CD14-positive monocyte (primary cell): ENCODE measurements around the gene CELF4. TPM values are rescaled to one million over a fixed set of nuclear protein-coding genes. Genes with fewer than 3 reads are reported as not detected.

Experiments used
- DNase-seq, 3 donors: peaks; one replicate each; pipeline ENCODE4 v3.0.0-alpha.2; 2011 to 2022
- H2AFZ ChIP-seq: 2 replicates; pipeline ENCODE4 v1.6.0; 2012; ENCODE audit warnings: mild to moderate bottlenecking, low read depth, low read length, inconsistent platforms; ENCODE audit not compliant: insufficient read depth, poor library complexity, severe bottlenecking
- H3K27ac ChIP-seq, 2 donors: 1 replicate in 1 of 2; 2 replicates in 1 of 2; pipeline ENCODE4 v1.5.1; 2012 to 2013; ENCODE audit warnings: low read length in 2 of 2, control low read depth in 1 of 2, inconsistent platforms in 1 of 2, low read depth in 1 of 2, mild to moderate bottlenecking in 1 of 2
- H3K27me3 ChIP-seq, 2 donors: one replicate each; pipeline versions ENCODE4 v1.6.0 to v1.6.1; 2011 to 2013; ENCODE audit warnings: low read length in 2 of 2; ENCODE audit not compliant: control insufficient read depth in 2 of 2, insufficient read depth in 2 of 2
- H3K36me3 ChIP-seq, 2 donors: replicated peaks in 1 of 2; 1 replicate in 1 of 2; 2 replicates in 1 of 2; pipeline versions ENCODE4 v1.5.1 to v1.6.1; 2012 to 2013; ENCODE audit warnings: low read length in 2 of 2, control low read depth in 1 of 2, inconsistent platforms in 1 of 2, mild to moderate bottlenecking in 1 of 2; ENCODE audit not compliant: insufficient read depth in 2 of 2, control insufficient read depth in 1 of 2
- H3K4me1 ChIP-seq, 2 donors: 1 replicate in 1 of 2; 2 replicates in 1 of 2; pipeline versions ENCODE4 v1.5.1 to v1.6.1; 2012 to 2013; ENCODE audit warnings: low read length in 2 of 2, control low read depth in 1 of 2, inconsistent platforms in 1 of 2, mild to moderate bottlenecking in 1 of 2, moderate library complexity in 1 of 2; ENCODE audit not compliant: insufficient read depth in 2 of 2, control insufficient read depth in 1 of 2
- H3K4me2 ChIP-seq: replicated peaks from 2 replicates; pipeline ENCODE3; 2012; ENCODE audit warnings: low read length, moderate library complexity, mild to moderate bottlenecking; ENCODE audit not compliant: poor library complexity, severe bottlenecking; ENCODE audit errors: extremely low read depth
- H3K4me3 ChIP-seq, 3 experiments: fragments of 200-600 bp in 1 of 3; sonication (generic) in 1 of 3; replicated peaks in 1 of 3; 1 replicate in 2 of 3; 2 replicates in 1 of 3; pipeline ENCODE4 v1.5.1; 2011 to 2013; ENCODE audit warnings: low read length in 3 of 3, mild to moderate bottlenecking in 3 of 3, control low read depth in 2 of 3, low read depth in 2 of 3, inconsistent platforms in 1 of 3, moderate library complexity in 1 of 3
- H3K79me2 ChIP-seq: 2 replicates; pipeline ENCODE4 v1.6.0; 2012; ENCODE audit warnings: mild to moderate bottlenecking, control low read depth, inconsistent platforms, low read length, moderate library complexity; ENCODE audit not compliant: insufficient read depth
- H3K9ac ChIP-seq: 2 replicates; pipeline ENCODE4 v1.6.0; 2017; ENCODE audit warnings: low read length, mild to moderate bottlenecking; ENCODE audit not compliant: insufficient read depth, poor library complexity, severe bottlenecking
- H3K9me3 ChIP-seq, 2 donors: replicated peaks in 1 of 2; 1 replicate in 1 of 2; 2 replicates in 1 of 2; pipeline versions ENCODE4 v1.5.1 to v1.6.1; 2012 to 2013; ENCODE audit warnings: low read length in 2 of 2, control low read depth in 1 of 2; ENCODE audit not compliant: control insufficient read depth in 1 of 2, insufficient read depth in 1 of 2
- H4K20me1 ChIP-seq: 2 replicates; pipeline ENCODE4 v1.6.0; 2012; ENCODE audit warnings: mild to moderate bottlenecking, low read length, control low read depth, moderate library complexity; ENCODE audit not compliant: insufficient read depth
- H3K27ac Mint-ChIP-seq, 7 donors: one replicate each; pipeline ENCODE4 v1.8.0; 2020; ENCODE audit warnings: mild to moderate bottlenecking in 7 of 7, mixed read lengths in 7 of 7, moderate library complexity in 6 of 7, inconsistent platforms in 2 of 7
- H3K27me3 Mint-ChIP-seq, 3 donors: one replicate each; pipeline ENCODE4 v1.8.0; 2021 to 2022; ENCODE audit warnings: low read depth in 3 of 3, mild to moderate bottlenecking in 3 of 3, mixed read lengths in 3 of 3, moderate library complexity in 3 of 3, inconsistent platforms in 1 of 3
- H3K36me3 Mint-ChIP-seq, 2 donors: one replicate each; pipeline ENCODE4 v1.8.0; 2020; ENCODE audit warnings: mixed read lengths in 2 of 2, inconsistent platforms in 1 of 2, mild to moderate bottlenecking in 1 of 2
- H3K4me1 Mint-ChIP-seq: one replicate; pipeline ENCODE4 v1.8.0; 2020; ENCODE audit warnings: mild to moderate bottlenecking, mixed read lengths
- H3K4me3 Mint-ChIP-seq, 2 donors: one replicate each; pipeline ENCODE4 v1.8.0; 2020; ENCODE audit warnings: mild to moderate bottlenecking in 2 of 2, mixed read lengths in 2 of 2, moderate library complexity in 1 of 2
- H3K9me3 Mint-ChIP-seq, 7 donors: one replicate each; pipeline ENCODE4 v1.8.0; 2020 to 2022; ENCODE audit warnings: mixed read lengths in 7 of 7, mild to moderate bottlenecking in 6 of 7, moderate library complexity in 6 of 7, inconsistent platforms in 2 of 7
- WGBS: methylation state at CpG from one replicate; pipeline ENCODE4 v1.1.5; 2013; ENCODE audit warnings: missing lambda C conversion rate; ENCODE audit not compliant: insufficient coverage; 5-methylcytosine and 5-hydroxymethylcytosine counted together
- intact Hi-C, 2 donors: fragments of 100-400 bp; cut with micrococcal nuclease; formaldehyde crosslinking; loops; one replicate each; pipeline versions ENCODE4 v1.15.0 to v1.15.1; 2023
- polyA plus RNA-seq, 3 donors: library from polyadenylated mRNA; depleted of rRNA in 1 of 3; unstranded in 2 of 3; stranded (reverse) in 1 of 3; fragments of 300-500 nt in 2 of 3; fragments of >200 nt in 1 of 3; fragmentation: Illumina TruSeq in 2 of 3; gene quantifications; 1 replicate in 2 of 3; 2 replicates in 1 of 3; pipeline ENCODE4 v1.2.3, GENCODE V29; 2012 to 2021
- TF ChIP-seq, protein P1 (sequence below): fragments of 200-600 bp; IDR thresholded peaks from one replicate; pipeline ENCODE4 v1.8.0; 2022; ENCODE audit warnings: antibody characterized with exemption, mild to moderate bottlenecking

The CELF4 gene
- polyA plus RNA-seq, 3 donors, result not detected

DNA sequence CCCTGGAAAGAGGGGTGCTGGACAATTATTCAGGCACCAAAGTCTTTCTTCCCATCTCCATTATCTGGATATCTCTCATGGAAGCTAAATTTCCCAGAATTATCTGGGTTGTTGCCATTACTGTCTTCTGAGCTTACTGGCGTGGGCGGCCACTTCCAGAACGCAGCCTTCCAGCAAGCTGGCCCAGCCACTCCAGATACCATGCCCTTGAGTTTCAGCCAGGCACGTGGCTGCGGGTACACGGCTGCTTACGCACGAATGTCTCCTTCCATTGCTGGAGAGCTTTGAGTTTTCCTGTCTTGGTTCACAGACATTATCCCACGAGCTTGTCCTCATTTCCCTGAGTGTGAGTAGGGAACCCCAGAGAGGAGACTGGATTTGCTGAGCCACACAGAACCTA lies 32.7 kb downstream of the CELF4 start:
- Histone ChIP-seq H2AFZ (no peak overlapping the region), H3K36me3 (no peaks in the 10 kb centered on the region), H3K4me3 (no peak overlapping the region), H3K79me2 (no peaks in the 10 kb centered on the region), H3K27ac (no peak overlapping the region), H3K27me3 (peaks cover 0 to 2% of the 10 kb centered on the region in 2 donors), H3K9me3 (no peaks in the 10 kb centered on the region), H3K4me2 (no peak overlapping the region), H3K9ac (no peak overlapping the region), H3K4me1 (no peaks in the 10 kb centered on the region), H4K20me1 (no peaks in the 10 kb centered on the region)
- Mint-ChIP-seq H3K9me3 (peaks cover 0 to 2% (median 0%) of the 10 kb centered on the region in 7 donors), H3K36me3 (no peaks in the 10 kb centered on the region), H3K4me1 (peaks cover 2% of the 10 kb centered on the region), H3K27me3 (peaks cover 15 to 22% (median 18%) of the 10 kb centered on the region in 3 donors), H3K4me3 (no peak overlapping the region), H3K27ac (no peak overlapping the region)
- intact Hi-C loops, result no loop called here
- TF ChIP-seq, protein P1, sequence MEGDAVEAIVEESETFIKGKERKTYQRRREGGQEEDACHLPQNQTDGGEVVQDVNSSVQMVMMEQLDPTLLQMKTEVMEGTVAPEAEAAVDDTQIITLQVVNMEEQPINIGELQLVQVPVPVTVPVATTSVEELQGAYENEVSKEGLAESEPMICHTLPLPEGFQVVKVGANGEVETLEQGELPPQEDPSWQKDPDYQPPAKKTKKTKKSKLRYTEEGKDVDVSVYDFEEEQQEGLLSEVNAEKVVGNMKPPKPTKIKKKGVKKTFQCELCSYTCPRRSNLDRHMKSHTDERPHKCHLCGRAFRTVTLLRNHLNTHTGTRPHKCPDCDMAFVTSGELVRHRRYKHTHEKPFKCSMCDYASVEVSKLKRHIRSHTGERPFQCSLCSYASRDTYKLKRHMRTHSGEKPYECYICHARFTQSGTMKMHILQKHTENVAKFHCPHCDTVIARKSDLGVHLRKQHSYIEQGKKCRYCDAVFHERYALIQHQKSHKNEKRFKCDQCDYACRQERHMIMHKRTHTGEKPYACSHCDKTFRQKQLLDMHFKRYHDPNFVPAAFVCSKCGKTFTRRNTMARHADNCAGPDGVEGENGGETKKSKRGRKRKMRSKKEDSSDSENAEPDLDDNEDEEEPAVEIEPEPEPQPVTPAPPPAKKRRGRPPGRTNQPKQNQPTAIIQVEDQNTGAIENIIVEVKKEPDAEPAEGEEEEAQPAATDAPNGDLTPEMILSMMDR, result no peak
- WGBS, result 95% methylated on average over 8 of the region's 9 CpGs
- no peak for DNase-seq

DNA sequence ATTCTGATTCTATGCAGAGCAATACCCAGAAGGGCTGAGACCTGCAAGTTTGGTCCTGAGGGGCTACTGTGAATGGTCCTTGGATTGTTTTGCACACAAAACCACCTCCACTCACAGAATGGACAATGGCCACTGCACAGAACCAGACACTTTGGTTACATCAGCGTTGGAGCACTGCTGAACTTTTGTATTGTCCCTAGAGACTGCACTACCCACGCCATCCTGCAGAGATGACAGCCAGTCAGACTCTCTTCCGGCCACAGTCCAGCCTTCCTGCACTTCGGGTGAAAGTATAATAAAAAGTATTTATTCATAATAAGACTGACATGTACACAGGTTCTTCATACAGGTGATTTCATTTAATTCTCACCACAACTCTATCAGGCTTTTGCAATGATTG lies 35.7 kb downstream of the CELF4 start:
- TF ChIP-seq, protein P1, result no peak
- H3K4me3 Mint-ChIP-seq, result no peak overlapping the region
- no peak overlapping the region for H3K27ac Mint-ChIP-seq
- Histone ChIP-seq H4K20me1 (no peaks in the 10 kb centered on the region), H3K36me3 (no peaks in the 10 kb centered on the region), H2AFZ (no peak overlapping the region), H3K27ac (no peak overlapping the region), H3K4me2 (no peak overlapping the region), H3K4me3 (no peak overlapping the region), H3K4me1 (no peaks in the 10 kb centered on the region), H3K9me3 (peaks cover 0 to 5% of the 10 kb centered on the region in 2 donors), H3K79me2 (no peaks in the 10 kb centered on the region), H3K9ac (no peak overlapping the region), H3K27me3 (peaks cover 13 to 15% of the 10 kb centered on the region in 2 donors)
- H3K4me1 Mint-ChIP-seq, result peaks cover 2% of the 10 kb centered on the region
- intact Hi-C loops, result no loop called here
- no peaks in the 10 kb centered on the region for H3K36me3 Mint-ChIP-seq
- 78% methylated on average over 1 of the region's 4 CpGs for WGBS
- peaks cover 26 to 37% (median 32%) of the 10 kb centered on the region in 3 donors for H3K27me3 Mint-ChIP-seq
- DNase-seq, result no peak
- peaks cover 0 to 4% (median 0%) of the 10 kb centered on the region in 7 donors for H3K9me3 Mint-ChIP-seq
